Measurements from ENCODE around the gene ARHGEF28.

The ARHGEF28 gene

GRCh38 chr5:73735032-73735734, 109.2 kb downstream of the ARHGEF28 start:
- no peaks in the 10 kb centered on the region for H3K36me3 ChIP-seq (ENCODE audit: insufficient read depth, low read length)
- no peaks in the 10 kb centered on the region for H3K9me3 ChIP-seq (ENCODE audit: insufficient read depth, low read length, severe bottlenecking)
- ATAC-seq (ENCODE audit: insufficient read depth, low read depth) = no peak
- H3K27me3 ChIP-seq (ENCODE audit: insufficient read depth, low read length, poor library complexity) = no peaks in the 10 kb centered on the region
- TF ChIP-seq EZH2 (IDR thresholded peaks at IDR 0.05; ENCODE audit: borderline replicate concordance, low read depth, low read length, severe bottlenecking) (no peak), CTCF (IDR thresholded peaks at IDR 0.05; ENCODE audit: borderline replicate concordance, extremely low read depth, low read length, poor library complexity, severe bottlenecking) (no peak)
- no peak overlapping the region for H3K4me3 ChIP-seq (ENCODE audit: low read depth in 1 of 2, low read length in 2 of 2)
- H3K9ac ChIP-seq (ENCODE audit: low read depth, low read length) = no peak overlapping the region
- no peaks in the 10 kb centered on the region for H4K20me1 ChIP-seq (ENCODE audit: insufficient read depth, low read length)
- no peak for DNase-seq
- no peak overlapping the region for H2AFZ ChIP-seq (ENCODE audit: low read depth, low read length)
- no peaks in the 10 kb centered on the region for H3K4me1 ChIP-seq (ENCODE audit: insufficient read depth, low read length)
- H3K27ac ChIP-seq (ENCODE audit: low read length) = no peak overlapping the region
- no peak overlapping the region for H3K4me2 ChIP-seq (ENCODE audit: insufficient read depth, low read length)
- no peaks in the 10 kb centered on the region for H3K79me2 ChIP-seq (ENCODE audit: insufficient read depth, low read length)

GRCh38 chr5:73739650-73740049, 113.7 kb downstream of the ARHGEF28 start:
- no peak for ATAC-seq (ENCODE audit: insufficient read depth, low read depth)
- Histone ChIP-seq H4K20me1 (ENCODE audit: insufficient read depth, low read length) (no peaks in the 10 kb centered on the region), H3K4me1 (ENCODE audit: insufficient read depth, low read length) (no peaks in the 10 kb centered on the region), H3K4me3 (ENCODE audit: low read depth in 1 of 2, low read length in 2 of 2) (no peak overlapping the region), H3K27me3 (ENCODE audit: insufficient read depth, low read length, poor library complexity) (no peaks in the 10 kb centered on the region), H2AFZ (ENCODE audit: low read depth, low read length) (no peak overlapping the region), H3K9me3 (ENCODE audit: insufficient read depth, low read length, severe bottlenecking) (no peaks in the 10 kb centered on the region), H3K36me3 (ENCODE audit: insufficient read depth, low read length) (no peaks in the 10 kb centered on the region), H3K9ac (ENCODE audit: low read depth, low read length) (no peak overlapping the region), H3K4me2 (ENCODE audit: insufficient read depth, low read length) (no peak overlapping the region), H3K79me2 (ENCODE audit: insufficient read depth, low read length) (no peaks in the 10 kb centered on the region), H3K27ac (ENCODE audit: low read length) (no peak overlapping the region)
- TF ChIP-seq CTCF (IDR thresholded peaks at IDR 0.05; ENCODE audit: borderline replicate concordance, extremely low read depth, low read length, poor library complexity, severe bottlenecking) (no peak), EZH2 (IDR thresholded peaks at IDR 0.05; ENCODE audit: borderline replicate concordance, low read depth, low read length, severe bottlenecking) (no peak)
- no peak for DNase-seq

GRCh38 chr5:73740274-73740790, 114.3 kb downstream of the ARHGEF28 start:
- Histone ChIP-seq H3K4me1 (ENCODE audit: insufficient read depth, low read length) (no peaks in the 10 kb centered on the region), H3K27me3 (ENCODE audit: insufficient read depth, low read length, poor library complexity) (no peaks in the 10 kb centered on the region), H3K36me3 (ENCODE audit: insufficient read depth, low read length) (no peaks in the 10 kb centered on the region), H2AFZ (ENCODE audit: low read depth, low read length) (no peak overlapping the region), H3K4me3 (ENCODE audit: low read depth in 1 of 2, low read length in 2 of 2) (no peak overlapping the region), H3K27ac (ENCODE audit: low read length) (no peak overlapping the region), H3K9me3 (ENCODE audit: insufficient read depth, low read length, severe bottlenecking) (no peaks in the 10 kb centered on the region), H3K9ac (ENCODE audit: low read depth, low read length) (no peak overlapping the region), H4K20me1 (ENCODE audit: insufficient read depth, low read length) (no peaks in the 10 kb centered on the region), H3K4me2 (ENCODE audit: insufficient read depth, low read length) (no peak overlapping the region), H3K79me2 (ENCODE audit: insufficient read depth, low read length) (no peaks in the 10 kb centered on the region)
- ATAC-seq (ENCODE audit: insufficient read depth, low read depth) (no peak), DNase-seq (no peak)
- TF ChIP-seq EZH2 (IDR thresholded peaks at IDR 0.05; ENCODE audit: borderline replicate concordance, low read depth, low read length, severe bottlenecking) (no peak), CTCF (IDR thresholded peaks at IDR 0.05; ENCODE audit: borderline replicate concordance, extremely low read depth, low read length, poor library complexity, severe bottlenecking) (no peak)

Data from DND-41 (cell line).